ENCODE measurements around the gene LAMC1. TPM values are rescaled to one million over a fixed set of nuclear protein-coding genes. Genes with fewer than 3 reads are reported as not detected.

The LAMC1 gene
- polyA plus RNA-seq, 1 of the 3 experiments (the other 2 are of a cell fraction): 101 TPM

GRCh38 chr1:183002267-183002666 lies 21.0 kb upstream of the LAMC1 start:
- Histone ChIP-seq H3K9me2 (no peaks in the 10 kb centered on the region), H3K4me1 (ENCODE audit: control insufficient read depth in 1 of 2, insufficient read depth in 2 of 2, low read depth in 1 of 2, low read length in 1 of 2) (no peaks in the 10 kb centered on the region; a peak in 1 of 4 replicates), H3K9ac (no peak overlapping the region), H3K27ac (ENCODE audit: low read depth in 2 of 2, low read length in 1 of 2) (no peak overlapping the region), H4K20me1 (ENCODE audit: insufficient read depth) (no peaks in the 10 kb centered on the region), H3K4me2 (no peak overlapping the region), H3K27me3 (ENCODE audit: insufficient read depth) (no peaks in the 10 kb centered on the region), H3K9me3 (no peaks in the 10 kb centered on the region), H3K79me2 (ENCODE audit: insufficient read depth) (no peaks in the 10 kb centered on the region), H3K36me3 (replicated peaks in 1 of 2; ENCODE audit: control insufficient read depth in 1 of 2, insufficient read depth in 2 of 2, low read length in 1 of 2) (no peaks in the 10 kb centered on the region), H3K4me3 (ENCODE audit: low read depth in 2 of 2, low read length in 1 of 2) (no peak overlapping the region), H2AFZ (ENCODE audit: low read depth) (no peak overlapping the region), H3F3A (replicated peaks; ENCODE audit: insufficient read depth) (no peaks in the 10 kb centered on the region)
- TF ChIP-seq EZH2phosphoT487 (IDR thresholded peaks at IDR 0.05; ENCODE audit: borderline replicate concordance, low read depth) (no peak), NFIC (IDR thresholded peaks at IDR 0.05; ENCODE audit: borderline replicate concordance) (no peak), TEAD4 (IDR thresholded peaks at IDR 0.05; ENCODE audit: borderline replicate concordance, insufficient read depth) (no peak), MAX (IDR thresholded peaks at IDR 0.05; ENCODE audit: low read depth) (no peak), MEF2A (IDR thresholded peaks at IDR 0.05; ENCODE audit: borderline replicate concordance, low read depth) (no peak)
- no peak for DNase-seq
- ChIA-PET CTCF (no interaction called here), POLR2A (no interaction called here)

- Histone ChIP-seq H3K27me3 (ENCODE audit: insufficient read depth) (no peaks in the 10 kb centered on the region), H3K9me2 (no peaks in the 10 kb centered on the region), H3F3A (replicated peaks; ENCODE audit: insufficient read depth) (no peaks in the 10 kb centered on the region), H3K27ac (ENCODE audit: low read depth in 2 of 2, low read length in 1 of 2) (no peak overlapping the region), H3K4me3 (ENCODE audit: low read depth in 2 of 2, low read length in 1 of 2) (no peak overlapping the region), H4K20me1 (ENCODE audit: insufficient read depth) (no peaks in the 10 kb centered on the region), H3K4me1 (ENCODE audit: control insufficient read depth in 1 of 2, insufficient read depth in 2 of 2, low read depth in 1 of 2, low read length in 1 of 2) (no peaks in the 10 kb centered on the region; a peak in 1 of 4 replicates), H2AFZ (ENCODE audit: low read depth) (no peak overlapping the region), H3K9ac (no peak overlapping the region), H3K79me2 (ENCODE audit: insufficient read depth) (no peaks in the 10 kb centered on the region), H3K36me3 (replicated peaks in 1 of 2; ENCODE audit: control insufficient read depth in 1 of 2, insufficient read depth in 2 of 2, low read length in 1 of 2) (no peaks in the 10 kb centered on the region), H3K9me3 (no peaks in the 10 kb centered on the region), H3K4me2 (no peak overlapping the region)
- DNase-seq: no peak
- POLR2A ChIA-PET: no interaction called here
- WGBS (ENCODE audit: low lambda C conversion rate): 73% methylated on average over 3 of the region's 3 CpGs
- CTCF ChIA-PET: interaction anchor here (1.0 kb wide), 1 partner anchor 225 kb away, joined by 3 read pairs; no protein-coding TSS in a partner anchor
- no peak for TF ChIP-seq USF1 (IDR thresholded peaks at IDR 0.05; ENCODE audit: borderline replicate concordance, low read depth)
- no peak for TF ChIP-seq CHD2 (IDR thresholded peaks at IDR 0.05; ENCODE audit: low read length, partially characterized antibody)
- TF ChIP-seq SIN3A (IDR thresholded peaks at IDR 0.05; ENCODE audit: borderline replicate concordance, low read depth, low read length): no peak
- no peak for TF ChIP-seq TEAD4 (IDR thresholded peaks at IDR 0.05; ENCODE audit: borderline replicate concordance, insufficient read depth)
Measured at GRCh38 chr1:183002797-183003196, 20.4 kb upstream of the LAMC1 start.

- H3K79me2 ChIP-seq (ENCODE audit: insufficient read depth): no peaks in the 10 kb centered on the region
- H3K27ac ChIP-seq (ENCODE audit: low read depth in 2 of 2, low read length in 1 of 2): no peak overlapping the region
- H2AFZ ChIP-seq (ENCODE audit: low read depth): no peak overlapping the region
- H3K4me2 ChIP-seq: no peak overlapping the region
- 65% methylated on average over 4 of the region's 4 CpGs for WGBS (ENCODE audit: low lambda C conversion rate)
- ChIA-PET POLR2A (no interaction called here), CTCF (interaction anchor here (1.0 to 1.7 kb wide), 2 partner anchors 11 to 225 kb away, joined by 3 to 5 read pairs; no protein-coding TSS in a partner anchor)
- no peaks in the 10 kb centered on the region for H3K27me3 ChIP-seq (ENCODE audit: insufficient read depth)
- no peaks in the 10 kb centered on the region for H3K9me3 ChIP-seq
- H3K9me2 ChIP-seq: no peaks in the 10 kb centered on the region
- H4K20me1 ChIP-seq (ENCODE audit: insufficient read depth): no peaks in the 10 kb centered on the region
- no peaks in the 10 kb centered on the region for H3F3A ChIP-seq (replicated peaks; ENCODE audit: insufficient read depth)
- DNase-seq: no peak
- no peak overlapping the region for H3K9ac ChIP-seq
- H3K4me1 ChIP-seq (ENCODE audit: control insufficient read depth in 1 of 2, insufficient read depth in 2 of 2, low read depth in 1 of 2, low read length in 1 of 2): no peaks in the 10 kb centered on the region; a peak in 1 of 4 replicates
- no peak overlapping the region for H3K4me3 ChIP-seq (ENCODE audit: low read depth in 2 of 2, low read length in 1 of 2)
- H3K36me3 ChIP-seq (replicated peaks in 1 of 2; ENCODE audit: control insufficient read depth in 1 of 2, insufficient read depth in 2 of 2, low read length in 1 of 2): no peaks in the 10 kb centered on the region
- no peak for TF ChIP-seq USF1 (IDR thresholded peaks at IDR 0.05; ENCODE audit: borderline replicate concordance, low read depth)
- no peak for TF ChIP-seq EZH2phosphoT487 (IDR thresholded peaks at IDR 0.05; ENCODE audit: borderline replicate concordance, low read depth)
- no peak for TF ChIP-seq RXRA (IDR thresholded peaks at IDR 0.05; ENCODE audit: borderline replicate concordance, low read depth)
- no peak for TF ChIP-seq USF2 (IDR thresholded peaks at IDR 0.05; ENCODE audit: borderline replicate concordance, low read depth, low read length)
- TF ChIP-seq, protein P1, sequence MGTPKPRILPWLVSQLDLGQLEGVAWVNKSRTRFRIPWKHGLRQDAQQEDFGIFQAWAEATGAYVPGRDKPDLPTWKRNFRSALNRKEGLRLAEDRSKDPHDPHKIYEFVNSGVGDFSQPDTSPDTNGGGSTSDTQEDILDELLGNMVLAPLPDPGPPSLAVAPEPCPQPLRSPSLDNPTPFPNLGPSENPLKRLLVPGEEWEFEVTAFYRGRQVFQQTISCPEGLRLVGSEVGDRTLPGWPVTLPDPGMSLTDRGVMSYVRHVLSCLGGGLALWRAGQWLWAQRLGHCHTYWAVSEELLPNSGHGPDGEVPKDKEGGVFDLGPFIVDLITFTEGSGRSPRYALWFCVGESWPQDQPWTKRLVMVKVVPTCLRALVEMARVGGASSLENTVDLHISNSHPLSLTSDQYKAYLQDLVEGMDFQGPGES (IDR thresholded peaks at IDR 0.05; ENCODE audit: low read depth, low read length): no peak
- TF ChIP-seq, protein P2, sequence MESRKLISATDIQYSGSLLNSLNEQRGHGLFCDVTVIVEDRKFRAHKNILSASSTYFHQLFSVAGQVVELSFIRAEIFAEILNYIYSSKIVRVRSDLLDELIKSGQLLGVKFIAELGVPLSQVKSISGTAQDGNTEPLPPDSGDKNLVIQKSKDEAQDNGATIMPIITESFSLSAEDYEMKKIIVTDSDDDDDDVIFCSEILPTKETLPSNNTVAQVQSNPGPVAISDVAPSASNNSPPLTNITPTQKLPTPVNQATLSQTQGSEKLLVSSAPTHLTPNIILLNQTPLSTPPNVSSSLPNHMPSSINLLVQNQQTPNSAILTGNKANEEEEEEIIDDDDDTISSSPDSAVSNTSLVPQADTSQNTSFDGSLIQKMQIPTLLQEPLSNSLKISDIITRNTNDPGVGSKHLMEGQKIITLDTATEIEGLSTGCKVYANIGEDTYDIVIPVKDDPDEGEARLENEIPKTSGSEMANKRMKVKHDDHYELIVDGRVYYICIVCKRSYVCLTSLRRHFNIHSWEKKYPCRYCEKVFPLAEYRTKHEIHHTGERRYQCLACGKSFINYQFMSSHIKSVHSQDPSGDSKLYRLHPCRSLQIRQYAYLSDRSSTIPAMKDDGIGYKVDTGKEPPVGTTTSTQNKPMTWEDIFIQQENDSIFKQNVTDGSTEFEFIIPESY (IDR thresholded peaks at IDR 0.05; ENCODE audit: borderline replicate concordance, low read depth): no peak
- TF ChIP-seq GATA2 (CRISPR knock-in tag; IDR thresholded peaks at IDR 0.05): no peak
- TF ChIP-seq RAD21 (IDR thresholded peaks at IDR 0.05; ENCODE audit: low read length): no peak
- no peak for TF ChIP-seq SMC3 (IDR thresholded peaks at IDR 0.05; ENCODE audit: low read depth, low read length)
Measured at GRCh38 chr1:183003203-183003602, 20.0 kb upstream of the LAMC1 start.

Data from SK-N-SH (cell line).